Transverse colon (tissue), 4 donors: ENCODE measurements around the gene BAZ1A. TPM values are rescaled to one million over a fixed set of nuclear protein-coding genes. Genes with fewer than 3 reads are reported as not detected.
A peak's percentile ranks its signal among the peaks of the same experiment; 100 is the strongest.

Experiments
- DNase-seq: peaks from one replicate; pipeline ENCODE4 v3.0.0-alpha.2; 2019
- H3K27ac ChIP-seq, 4 donors: fragments of 200-600 bp; sonication (generic); 2 replicates each; pipeline ENCODE4 v1.5.1; 2016 to 2018; ENCODE audit warnings: inconsistent platforms in 4 of 4
- H3K27me3 ChIP-seq: fragments of 200-600 bp; sonication (generic); 2 replicates; pipeline ENCODE4 v1.5.1; 2017; ENCODE audit warnings: inconsistent platforms
- H3K36me3 ChIP-seq, 4 donors: fragments of 200-600 bp; sonication (generic); 2 replicates each; pipeline ENCODE4 v1.5.1; 2017 to 2019; ENCODE audit warnings: inconsistent platforms in 4 of 4
- H3K4me1 ChIP-seq, 4 donors: fragments of 200-600 bp; sonication (generic); 2 replicates each; pipeline ENCODE4 v1.5.1; 2017 to 2020; ENCODE audit warnings: inconsistent platforms in 4 of 4
- H3K4me3 ChIP-seq, 4 donors: fragments of 200-600 bp; sonication (generic); 1 replicate in 1 of 4; 2 replicates in 3 of 4; pipeline versions ENCODE4 v1.5.1 to v1.6.1; 2017 to 2019; ENCODE audit warnings: inconsistent platforms in 4 of 4
- H3K9me3 ChIP-seq, 2 donors: fragments of 200-600 bp; sonication (generic); 2 replicates each; pipeline ENCODE4 v1.5.1; 2017 to 2019; ENCODE audit warnings: inconsistent platforms in 2 of 2
- EP300 ChIP-seq: sonication (generic); formaldehyde crosslinking; IDR thresholded peaks from one replicate; pipeline ENCODE4 v1.6.1; 2017; ENCODE audit warnings: antibody characterized with exemption, low read depth
- POLR2A ChIP-seq: fragments of 450-650 bp; IDR thresholded peaks from one replicate; pipeline ENCODE4 v1.6.1; 2016; ENCODE audit warnings: antibody characterized with exemption, mild to moderate bottlenecking, moderate library complexity
- POLR2AphosphoS5 ChIP-seq, 3 donors: sonication (generic); formaldehyde crosslinking; IDR thresholded peaks; one replicate each; pipeline ENCODE4 v1.6.1; 2016; ENCODE audit warnings: antibody characterized with exemption in 3 of 3
- WGBS, 2 donors: methylation state at CpG; one replicate each; pipeline ENCODE4 v1.1.5; 2018; ENCODE audit warnings: low coverage in 1 of 2; 5-methylcytosine and 5-hydroxymethylcytosine counted together
- in situ Hi-C, 4 donors: fragments of 200-750 bp; cut with MboI; loops; one replicate each; pipeline versions ENCODE4 v1.15.0 to v1.15.1; 2017; ENCODE audit warnings: low sequenced_read_pairs in 3 of 4, low pct_ligation_motif_present in 1 of 4, low pct_unique_long_range_greater_than_20kb in 1 of 4
- intact Hi-C: fragments of 100-400 bp; cut with DNase I; formaldehyde crosslinking; loops from one replicate; pipeline ENCODE4 v1.15.1; 2023; ENCODE audit warnings: low total_unique reads
- total RNA-seq, 4 donors: library from RNA; depleted of rRNA; stranded (reverse); fragments of >200 nt; gene quantifications; one replicate each; pipeline ENCODE4 v1.1.0, GENCODE V29; 2016
- TF ChIP-seq, protein P1 (sequence below), 5 experiments: fragments of 200-600 bp in 3 of 5; fragments of 450-650 bp in 2 of 5; sonication (generic) in 3 of 5; IDR thresholded peaks; 1 replicate in 2 of 5; 2 replicates in 3 of 5; pipeline ENCODE4 v1.5.1; 2016 to 2017; ENCODE audit warnings: antibody characterized with exemption in 5 of 5, inconsistent platforms in 3 of 5, mild to moderate bottlenecking in 2 of 5, moderate library complexity in 1 of 5

BAZ1A gene, protein sequence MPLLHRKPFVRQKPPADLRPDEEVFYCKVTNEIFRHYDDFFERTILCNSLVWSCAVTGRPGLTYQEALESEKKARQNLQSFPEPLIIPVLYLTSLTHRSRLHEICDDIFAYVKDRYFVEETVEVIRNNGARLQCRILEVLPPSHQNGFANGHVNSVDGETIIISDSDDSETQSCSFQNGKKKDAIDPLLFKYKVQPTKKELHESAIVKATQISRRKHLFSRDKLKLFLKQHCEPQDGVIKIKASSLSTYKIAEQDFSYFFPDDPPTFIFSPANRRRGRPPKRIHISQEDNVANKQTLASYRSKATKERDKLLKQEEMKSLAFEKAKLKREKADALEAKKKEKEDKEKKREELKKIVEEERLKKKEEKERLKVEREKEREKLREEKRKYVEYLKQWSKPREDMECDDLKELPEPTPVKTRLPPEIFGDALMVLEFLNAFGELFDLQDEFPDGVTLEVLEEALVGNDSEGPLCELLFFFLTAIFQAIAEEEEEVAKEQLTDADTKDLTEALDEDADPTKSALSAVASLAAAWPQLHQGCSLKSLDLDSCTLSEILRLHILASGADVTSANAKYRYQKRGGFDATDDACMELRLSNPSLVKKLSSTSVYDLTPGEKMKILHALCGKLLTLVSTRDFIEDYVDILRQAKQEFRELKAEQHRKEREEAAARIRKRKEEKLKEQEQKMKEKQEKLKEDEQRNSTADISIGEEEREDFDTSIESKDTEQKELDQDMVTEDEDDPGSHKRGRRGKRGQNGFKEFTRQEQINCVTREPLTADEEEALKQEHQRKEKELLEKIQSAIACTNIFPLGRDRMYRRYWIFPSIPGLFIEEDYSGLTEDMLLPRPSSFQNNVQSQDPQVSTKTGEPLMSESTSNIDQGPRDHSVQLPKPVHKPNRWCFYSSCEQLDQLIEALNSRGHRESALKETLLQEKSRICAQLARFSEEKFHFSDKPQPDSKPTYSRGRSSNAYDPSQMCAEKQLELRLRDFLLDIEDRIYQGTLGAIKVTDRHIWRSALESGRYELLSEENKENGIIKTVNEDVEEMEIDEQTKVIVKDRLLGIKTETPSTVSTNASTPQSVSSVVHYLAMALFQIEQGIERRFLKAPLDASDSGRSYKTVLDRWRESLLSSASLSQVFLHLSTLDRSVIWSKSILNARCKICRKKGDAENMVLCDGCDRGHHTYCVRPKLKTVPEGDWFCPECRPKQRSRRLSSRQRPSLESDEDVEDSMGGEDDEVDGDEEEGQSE (N-terminal part only)
- total RNA-seq, result 10 to 100 TPM; 25.8 to 48.1 (median 41.0) TPM

DNA sequence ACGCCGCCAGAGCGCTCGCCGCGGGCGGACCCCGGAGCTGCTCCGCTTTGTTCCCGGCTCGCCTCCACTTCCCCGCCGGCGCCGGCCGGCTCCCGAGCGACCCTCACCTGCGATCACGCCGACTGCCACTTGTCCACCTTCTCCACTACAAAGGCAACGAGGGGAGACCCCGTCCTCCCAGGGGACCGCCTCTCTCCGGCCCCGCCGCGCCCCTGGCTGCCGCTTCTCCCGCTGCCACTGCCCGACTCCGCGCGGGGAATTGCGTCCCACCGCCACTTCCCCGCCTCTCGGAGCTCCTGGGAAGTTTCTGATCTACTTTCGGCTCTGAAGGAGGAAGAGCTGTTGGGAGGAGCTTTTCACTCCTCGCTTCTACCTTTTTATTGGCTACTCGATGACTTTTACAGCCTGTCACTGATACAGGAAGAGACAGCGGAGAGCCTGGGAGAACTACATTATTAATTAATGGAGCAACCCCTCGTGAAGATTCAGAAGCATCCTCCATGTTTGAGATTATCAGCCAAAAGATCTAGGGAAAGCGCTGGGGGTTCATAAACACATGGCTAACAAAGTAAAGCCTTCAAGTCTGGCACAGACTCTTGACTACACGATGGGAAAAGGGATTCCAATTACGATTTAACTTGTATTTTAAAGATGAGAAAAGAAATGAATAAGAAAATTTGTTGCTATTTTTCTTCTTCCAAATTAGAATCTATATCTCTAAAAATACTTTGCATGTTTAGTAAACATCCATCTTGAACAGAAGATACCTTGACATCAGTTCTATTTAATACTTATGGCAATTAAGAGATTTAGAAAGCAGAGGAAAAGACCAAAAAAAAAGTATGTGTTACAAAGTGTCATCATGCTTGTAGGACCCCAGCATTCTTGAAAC is at the start of gene BAZ1A:
TSS of gene BAZ1A (minus strand) at position 330 of the 892 bp plus-strand sequence. CDS start 756 bp downstream, outside the sequence.
- no peaks in the 10 kb centered on the region for H3K27me3 ChIP-seq
- H3K9me3 ChIP-seq, result no peaks in the 10 kb centered on the region
- WGBS, 2 donors, result 0 to 2% methylated on average over 4 to 41 of the region's 46 CpGs
- H3K4me1 ChIP-seq, result peaks cover 0 to 25% (median 13%) of the 10 kb centered on the region in 4 donors
- peak within 1 kb of the TSS; percentile 99 to 100 (median 99) for H3K27ac ChIP-seq
- H3K36me3 ChIP-seq, result no peaks in the 10 kb centered on the region
- peak; percentile 76 for DNase-seq
- TF ChIP-seq POLR2AphosphoS5 (IDR thresholded peaks at IDR 0.05), result peak; percentile 94 to 97 (median 96)
- TF ChIP-seq POLR2A, result peak; percentile 92
- TF ChIP-seq, protein P1, sequence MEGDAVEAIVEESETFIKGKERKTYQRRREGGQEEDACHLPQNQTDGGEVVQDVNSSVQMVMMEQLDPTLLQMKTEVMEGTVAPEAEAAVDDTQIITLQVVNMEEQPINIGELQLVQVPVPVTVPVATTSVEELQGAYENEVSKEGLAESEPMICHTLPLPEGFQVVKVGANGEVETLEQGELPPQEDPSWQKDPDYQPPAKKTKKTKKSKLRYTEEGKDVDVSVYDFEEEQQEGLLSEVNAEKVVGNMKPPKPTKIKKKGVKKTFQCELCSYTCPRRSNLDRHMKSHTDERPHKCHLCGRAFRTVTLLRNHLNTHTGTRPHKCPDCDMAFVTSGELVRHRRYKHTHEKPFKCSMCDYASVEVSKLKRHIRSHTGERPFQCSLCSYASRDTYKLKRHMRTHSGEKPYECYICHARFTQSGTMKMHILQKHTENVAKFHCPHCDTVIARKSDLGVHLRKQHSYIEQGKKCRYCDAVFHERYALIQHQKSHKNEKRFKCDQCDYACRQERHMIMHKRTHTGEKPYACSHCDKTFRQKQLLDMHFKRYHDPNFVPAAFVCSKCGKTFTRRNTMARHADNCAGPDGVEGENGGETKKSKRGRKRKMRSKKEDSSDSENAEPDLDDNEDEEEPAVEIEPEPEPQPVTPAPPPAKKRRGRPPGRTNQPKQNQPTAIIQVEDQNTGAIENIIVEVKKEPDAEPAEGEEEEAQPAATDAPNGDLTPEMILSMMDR (IDR thresholded peaks at IDR 0.05), result peak; percentile 12 to 42 (median 28)
- no peak for TF ChIP-seq EP300
- H3K4me3 ChIP-seq, result peak within 1 kb of the TSS; percentile 70 to 99 (median 88)
- intact Hi-C loops (loop anchor here (10.0 kb wide), 1 partner anchor 110 kb away; the partner anchor contains the start of gene SRP54), in situ Hi-C loops (loop anchor here in 2 of 4 donors (10.0 kb wide), 3 partner anchors 110 to 540 kb away; partner anchors contain the start of genes PPP2R3C (in 1 of the 2), PRORP (in 1 of the 2) and SRP54 (in 1 of the 2))

DNA sequence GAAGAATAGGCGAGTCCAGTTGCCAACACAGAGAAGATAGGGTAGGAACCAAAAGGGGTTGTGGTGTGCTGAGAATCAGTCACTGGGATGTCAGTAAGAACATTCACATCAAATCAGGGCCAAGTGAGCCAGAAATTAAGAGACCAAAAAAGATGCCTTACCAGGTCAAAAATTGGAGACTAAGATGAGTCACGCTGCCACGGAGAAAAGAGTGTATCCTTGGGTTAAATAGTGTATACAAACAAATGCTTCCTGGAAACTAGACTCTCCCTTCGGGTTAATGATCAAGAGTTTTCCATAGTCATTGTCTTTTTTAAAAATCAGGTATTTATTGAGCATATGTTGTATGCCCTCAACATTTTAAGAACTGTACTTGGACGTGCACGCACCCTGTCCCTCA is 45.2 kb upstream of the BAZ1A start:
- 71 to 72% methylated on average over 4 to 6 of the region's 6 CpGs for WGBS, 2 donors
- no peaks in the 10 kb centered on the region for H3K9me3 ChIP-seq
- H3K36me3 ChIP-seq, result no peaks in the 10 kb centered on the region
- no peak overlapping the region for H3K27ac ChIP-seq
- no peak for DNase-seq
- H3K4me1 ChIP-seq, result no peaks in the 10 kb centered on the region
- no peaks in the 10 kb centered on the region for H3K27me3 ChIP-seq
- intact Hi-C loops (no loop called here), in situ Hi-C loops (no loop called here)
- no peak overlapping the region for H3K4me3 ChIP-seq
- no peak for TF ChIP-seq EP300
- TF ChIP-seq, protein P1 (IDR thresholded peaks at IDR 0.05), result no peak
- TF ChIP-seq POLR2AphosphoS5 (IDR thresholded peaks at IDR 0.05), result no peak
- TF ChIP-seq POLR2A, result no peak

DNA sequence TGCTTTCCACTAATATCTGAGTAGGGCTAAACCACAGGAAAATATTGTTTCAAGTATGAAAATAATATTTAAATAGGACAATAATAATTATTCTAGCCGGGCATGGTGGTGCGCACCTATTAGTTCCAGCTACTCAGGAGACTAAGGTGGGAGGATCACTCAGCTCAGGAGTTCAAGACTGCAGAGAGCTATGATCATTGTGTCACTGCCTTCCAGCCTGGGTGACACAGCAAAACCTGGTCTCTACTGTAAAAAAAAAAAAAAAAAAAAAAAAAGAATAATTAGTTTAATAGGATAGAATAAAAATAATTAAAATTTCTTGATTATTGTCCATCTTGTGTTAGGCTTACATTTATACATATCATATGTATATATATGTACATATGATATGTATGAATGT is 38.5 kb upstream of the BAZ1A start:
- intact Hi-C loops (no loop called here), in situ Hi-C loops (no loop called here)
- 93 to 100% methylated on average over 2 of the region's 2 CpGs for WGBS, 2 donors
- H3K9me3 ChIP-seq, result no peaks in the 10 kb centered on the region
- no peak for DNase-seq
- no peaks in the 10 kb centered on the region for H3K36me3 ChIP-seq
- H3K4me1 ChIP-seq, result no peaks in the 10 kb centered on the region
- TF ChIP-seq POLR2A (no peak), POLR2AphosphoS5 (IDR thresholded peaks at IDR 0.05) (no peak), EP300 (no peak)
- TF ChIP-seq, protein P1 (IDR thresholded peaks at IDR 0.05), result no peak
- H3K4me3 ChIP-seq, result no peak overlapping the region
- no peak overlapping the region for H3K27ac ChIP-seq
- no peaks in the 10 kb centered on the region for H3K27me3 ChIP-seq
